ENCODE results near the gene PDX1.

The PDX1 gene

DNA sequence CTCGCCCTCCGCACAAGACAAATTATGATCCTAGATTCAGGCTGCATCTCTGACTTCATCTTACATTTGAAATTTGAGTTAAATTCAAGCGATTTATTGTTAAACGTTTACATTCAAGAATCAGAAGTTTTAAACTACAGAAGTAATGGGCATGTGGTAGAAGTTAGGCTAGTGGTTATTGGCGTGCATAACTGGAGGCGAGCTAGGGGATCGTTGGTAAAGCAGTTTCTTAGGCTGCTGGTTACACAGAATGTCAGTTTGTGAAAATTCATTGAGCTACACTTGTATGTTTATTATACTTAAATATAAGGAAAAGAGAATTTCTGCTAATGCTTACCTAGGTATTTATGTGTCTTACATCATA lies 50.0 kb downstream of the PDX1 start:
- H4K20me1 ChIP-seq (ENCODE audit: insufficient read depth, low read length): no peaks in the 10 kb centered on the region
- no peak overlapping the region for H3K4me2 ChIP-seq (ENCODE audit: insufficient read depth, low read length)
- no peaks in the 10 kb centered on the region for H3K9me3 ChIP-seq (ENCODE audit: insufficient read depth, low read length, severe bottlenecking)
- H3K9ac ChIP-seq (ENCODE audit: low read depth, low read length): no peak overlapping the region
- TF ChIP-seq, protein P1, sequence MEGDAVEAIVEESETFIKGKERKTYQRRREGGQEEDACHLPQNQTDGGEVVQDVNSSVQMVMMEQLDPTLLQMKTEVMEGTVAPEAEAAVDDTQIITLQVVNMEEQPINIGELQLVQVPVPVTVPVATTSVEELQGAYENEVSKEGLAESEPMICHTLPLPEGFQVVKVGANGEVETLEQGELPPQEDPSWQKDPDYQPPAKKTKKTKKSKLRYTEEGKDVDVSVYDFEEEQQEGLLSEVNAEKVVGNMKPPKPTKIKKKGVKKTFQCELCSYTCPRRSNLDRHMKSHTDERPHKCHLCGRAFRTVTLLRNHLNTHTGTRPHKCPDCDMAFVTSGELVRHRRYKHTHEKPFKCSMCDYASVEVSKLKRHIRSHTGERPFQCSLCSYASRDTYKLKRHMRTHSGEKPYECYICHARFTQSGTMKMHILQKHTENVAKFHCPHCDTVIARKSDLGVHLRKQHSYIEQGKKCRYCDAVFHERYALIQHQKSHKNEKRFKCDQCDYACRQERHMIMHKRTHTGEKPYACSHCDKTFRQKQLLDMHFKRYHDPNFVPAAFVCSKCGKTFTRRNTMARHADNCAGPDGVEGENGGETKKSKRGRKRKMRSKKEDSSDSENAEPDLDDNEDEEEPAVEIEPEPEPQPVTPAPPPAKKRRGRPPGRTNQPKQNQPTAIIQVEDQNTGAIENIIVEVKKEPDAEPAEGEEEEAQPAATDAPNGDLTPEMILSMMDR (IDR thresholded peaks at IDR 0.05; ENCODE audit: borderline replicate concordance, extremely low read depth, low read length, poor library complexity, severe bottlenecking): no peak
- no peak for TF ChIP-seq EZH2 (IDR thresholded peaks at IDR 0.05; ENCODE audit: borderline replicate concordance, low read depth, low read length, severe bottlenecking)
- no peak overlapping the region for H3K27ac ChIP-seq (ENCODE audit: low read length)
- ATAC-seq (ENCODE audit: insufficient read depth, low read depth): no peak
- H3K4me3 ChIP-seq (ENCODE audit: low read depth in 1 of 2, low read length in 2 of 2): no peak overlapping the region
- H2AFZ ChIP-seq (ENCODE audit: low read depth, low read length): no peak overlapping the region
- no peaks in the 10 kb centered on the region for H3K4me1 ChIP-seq (ENCODE audit: insufficient read depth, low read length)
- H3K36me3 ChIP-seq (ENCODE audit: insufficient read depth, low read length): no peaks in the 10 kb centered on the region
- no peaks in the 10 kb centered on the region for H3K27me3 ChIP-seq (ENCODE audit: insufficient read depth, low read length, poor library complexity)
- no peaks in the 10 kb centered on the region for H3K79me2 ChIP-seq (ENCODE audit: insufficient read depth, low read length)
- no peak for DNase-seq

DNA sequence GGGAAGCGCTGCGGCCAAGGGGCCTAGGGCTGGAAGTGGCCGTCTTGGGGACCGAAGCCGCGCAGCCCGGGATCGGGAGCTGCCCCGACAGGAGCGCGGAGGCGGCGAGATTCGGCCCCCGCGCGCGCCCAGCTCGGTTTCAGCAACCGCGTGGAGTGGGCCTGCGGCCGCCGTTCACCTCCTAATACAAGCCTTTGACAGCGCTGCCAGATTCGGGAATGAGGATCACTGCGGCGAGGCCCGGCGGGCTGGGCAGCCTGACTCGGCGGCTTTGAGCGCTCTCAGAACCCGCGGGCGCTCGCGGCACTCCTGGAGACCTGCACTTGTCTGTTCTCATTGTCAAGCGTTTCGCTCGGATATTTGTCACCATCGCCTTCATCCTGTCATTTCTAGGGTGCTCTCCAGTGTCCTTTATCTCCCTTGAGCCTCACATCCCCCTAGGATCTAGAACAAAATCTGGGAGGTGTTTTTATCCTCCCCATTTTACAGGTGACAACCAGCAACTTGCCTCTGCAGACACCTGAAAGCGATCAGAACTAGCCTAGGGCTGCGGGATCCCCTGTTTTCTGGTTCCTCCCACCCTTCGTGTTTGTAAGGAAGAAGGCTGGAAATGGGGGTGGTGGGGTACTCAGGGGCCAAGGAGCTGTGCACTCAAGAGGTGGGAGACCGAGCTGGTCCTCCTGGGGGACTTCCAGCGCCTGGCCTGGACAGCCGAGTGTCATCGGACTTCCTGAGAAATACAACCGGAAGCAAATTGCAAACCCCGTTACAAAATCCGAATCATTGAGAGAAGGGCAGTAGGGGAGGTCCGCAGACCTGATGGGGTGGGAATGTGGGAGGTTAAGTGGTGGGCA lies 50.8 kb downstream of the PDX1 start:
- Histone ChIP-seq H4K20me1 (ENCODE audit: insufficient read depth, low read length) (no peaks in the 10 kb centered on the region), H3K27me3 (ENCODE audit: insufficient read depth, low read length, poor library complexity) (no peaks in the 10 kb centered on the region), H3K4me3 (ENCODE audit: low read depth in 1 of 2, low read length in 2 of 2) (no peak overlapping the region), H3K9ac (ENCODE audit: low read depth, low read length) (no peak overlapping the region), H2AFZ (ENCODE audit: low read depth, low read length) (no peak overlapping the region), H3K4me2 (ENCODE audit: insufficient read depth, low read length) (no peak overlapping the region), H3K79me2 (ENCODE audit: insufficient read depth, low read length) (no peaks in the 10 kb centered on the region), H3K27ac (ENCODE audit: low read length) (no peak overlapping the region), H3K4me1 (ENCODE audit: insufficient read depth, low read length) (no peaks in the 10 kb centered on the region), H3K36me3 (ENCODE audit: insufficient read depth, low read length) (no peaks in the 10 kb centered on the region), H3K9me3 (ENCODE audit: insufficient read depth, low read length, severe bottlenecking) (no peaks in the 10 kb centered on the region)
- DNase-seq (no peak), ATAC-seq (ENCODE audit: insufficient read depth, low read depth) (no peak)
- no peak for TF ChIP-seq EZH2 (IDR thresholded peaks at IDR 0.05; ENCODE audit: borderline replicate concordance, low read depth, low read length, severe bottlenecking)
- TF ChIP-seq, protein P1 (IDR thresholded peaks at IDR 0.05; ENCODE audit: borderline replicate concordance, extremely low read depth, low read length, poor library complexity, severe bottlenecking): no peak

DNA sequence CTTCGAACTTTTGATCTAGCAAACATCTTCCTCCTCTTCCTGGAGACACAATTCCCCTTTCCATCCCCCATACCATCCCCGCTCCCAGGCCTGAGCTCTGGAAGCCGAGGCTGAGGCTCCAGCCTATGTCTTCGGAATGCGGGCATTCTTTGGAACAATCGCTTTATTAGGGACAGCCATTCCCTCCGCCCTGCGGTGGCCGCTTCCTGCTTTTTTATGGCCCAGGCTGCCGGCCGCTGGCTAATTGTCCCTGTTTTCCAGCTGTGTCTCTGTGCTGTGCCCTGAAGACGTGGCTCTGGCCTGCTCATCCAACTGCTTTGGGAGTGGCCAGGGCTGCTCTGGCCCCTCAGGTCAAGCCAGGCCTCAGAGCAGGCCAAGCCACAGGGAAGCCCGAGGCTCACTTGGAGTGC lies 51.4 kb downstream of the PDX1 start:
- Histone ChIP-seq H3K4me2 (ENCODE audit: insufficient read depth, low read length) (no peak overlapping the region), H3K79me2 (ENCODE audit: insufficient read depth, low read length) (no peaks in the 10 kb centered on the region), H3K27ac (ENCODE audit: low read length) (no peak overlapping the region), H3K36me3 (ENCODE audit: insufficient read depth, low read length) (no peaks in the 10 kb centered on the region), H3K27me3 (ENCODE audit: insufficient read depth, low read length, poor library complexity) (no peaks in the 10 kb centered on the region), H3K4me1 (ENCODE audit: insufficient read depth, low read length) (no peaks in the 10 kb centered on the region), H2AFZ (ENCODE audit: low read depth, low read length) (no peak overlapping the region), H3K9me3 (ENCODE audit: insufficient read depth, low read length, severe bottlenecking) (no peaks in the 10 kb centered on the region), H3K9ac (ENCODE audit: low read depth, low read length) (no peak overlapping the region), H4K20me1 (ENCODE audit: insufficient read depth, low read length) (no peaks in the 10 kb centered on the region), H3K4me3 (ENCODE audit: low read depth in 1 of 2, low read length in 2 of 2) (no peak overlapping the region)
- DNase-seq (no peak), ATAC-seq (ENCODE audit: insufficient read depth, low read depth) (no peak)
- TF ChIP-seq EZH2 (IDR thresholded peaks at IDR 0.05; ENCODE audit: borderline replicate concordance, low read depth, low read length, severe bottlenecking): no peak
- TF ChIP-seq, protein P1 (IDR thresholded peaks at IDR 0.05; ENCODE audit: borderline replicate concordance, extremely low read depth, low read length, poor library complexity, severe bottlenecking): no peak

Data from DND-41 (cell line).